IMR-90 (cell line): ENCODE data around the gene BCL2. TPM values are rescaled to one million over a fixed set of nuclear protein-coding genes. Genes with fewer than 3 reads are reported as not detected.

ENCODE experiments used
- ATAC-seq: fragments of 200-7000 bp; cut with Tn5 transposase; 2 replicates; pipeline ENCODE4 v1.9.1; 2020; ENCODE audit warnings: low read depth, mild to moderate bottlenecking, moderate library complexity
- BruUV-seq: library from RNA; stranded (reverse); fragments of 400-500 nt; replicated peaks from 2 replicates; lab custom pipeline; 2021; lab: Mats Ljungman, UMichigan
- CTCF ChIA-PET: fragments of 300-600 bp; formaldehyde crosslinking; extraction: SDS; loops from one replicate; lab custom pipeline; 2021; ENCODE audit warnings: antibody characterized with exemption; lab: Yijun Ruan, JAX
- POLR2A ChIA-PET: fragments of 300-600 bp; sonication (Branson Sonifier 250); formaldehyde crosslinking; loops from one replicate; lab custom pipeline; 2022; ENCODE audit warnings: antibody characterized with exemption; ENCODE audit not compliant: unreplicated experiment; lab: Charles Lee
- DNase-seq: peaks from one replicate; pipeline ENCODE4 v3.0.0; 2013
- H2AFZ ChIP-seq: replicated peaks from 2 replicates; pipeline ENCODE3; 2013; ENCODE audit warnings: low read length, mild to moderate bottlenecking; ENCODE audit not compliant: poor library complexity
- H2AK5ac ChIP-seq: 2 replicates; pipeline ENCODE4 v1.6.1; 2013; ENCODE audit warnings: low read depth, low read length, inconsistent platforms
- H2AK9ac ChIP-seq: replicated peaks from 2 replicates; pipeline ENCODE3; 2013; ENCODE audit warnings: mild to moderate bottlenecking, low read depth, low read length, moderate library complexity; ENCODE audit not compliant: poor library complexity
- H2BK120ac ChIP-seq: 2 replicates; pipeline ENCODE4 v1.6.1; 2013; ENCODE audit warnings: low read depth, low read length, inconsistent platforms
- H2BK15ac ChIP-seq: 3 replicates; pipeline ENCODE4 v1.6.1; 2013; ENCODE audit warnings: low read depth, low read length, inconsistent platforms
- H2BK20ac ChIP-seq: 2 replicates; pipeline ENCODE4 v1.6.1; 2013; ENCODE audit warnings: low read depth, mild to moderate bottlenecking, inconsistent platforms, low read length, moderate library complexity
- H2BK5ac ChIP-seq: 2 replicates; pipeline ENCODE4 v1.6.1; 2013; ENCODE audit warnings: mild to moderate bottlenecking, low read depth, low read length, inconsistent platforms; ENCODE audit not compliant: poor library complexity, severe bottlenecking
- H3K14ac ChIP-seq: replicated peaks from 2 replicates; pipeline ENCODE4 v1.6.1; 2013; ENCODE audit warnings: low read depth, low read length, inconsistent platforms
- H3K18ac ChIP-seq: 2 replicates; pipeline ENCODE4 v1.6.1; 2013; ENCODE audit warnings: low read depth, low read length, control low read depth
- H3K23ac ChIP-seq: 2 replicates; pipeline ENCODE4 v1.6.1; 2013; ENCODE audit warnings: low read depth, low read length, inconsistent platforms
- H3K27ac ChIP-seq: 2 replicates; pipeline ENCODE4 v1.5.1; 2013; ENCODE audit warnings: mild to moderate bottlenecking, control low read depth, low read length; ENCODE audit not compliant: insufficient read depth
- H3K27me3 ChIP-seq: 2 replicates; pipeline ENCODE4 v1.6.1; 2013; ENCODE audit warnings: low read length; ENCODE audit not compliant: control insufficient read depth, insufficient read depth
- H3K36me3 ChIP-seq: 2 replicates; pipeline ENCODE4 v1.6.1; 2013; ENCODE audit warnings: low read length, mixed read lengths; ENCODE audit not compliant: control insufficient read depth, insufficient read depth
- H3K4ac ChIP-seq: 2 replicates; pipeline ENCODE4 v1.6.1; 2013; ENCODE audit warnings: low read depth, low read length, inconsistent platforms
- H3K4me1 ChIP-seq: 2 replicates; pipeline ENCODE4 v1.6.1; 2013; ENCODE audit warnings: low read length, mixed read lengths; ENCODE audit not compliant: control insufficient read depth, insufficient read depth
- H3K4me2 ChIP-seq: 2 replicates; pipeline ENCODE4 v1.6.1; 2013; ENCODE audit warnings: low read depth, mild to moderate bottlenecking, control low read depth, low read length, moderate library complexity
- H3K4me3 ChIP-seq: 2 replicates; pipeline ENCODE4 v1.5.1; 2013; ENCODE audit warnings: low read depth, mild to moderate bottlenecking, control low read depth, low read length, moderate library complexity; ENCODE audit not compliant: insufficient read depth
- H3K56ac ChIP-seq: 2 replicates; pipeline ENCODE4 v1.6.1; 2013; ENCODE audit warnings: low read length, inconsistent platforms; ENCODE audit not compliant: insufficient read depth; ENCODE audit errors: extremely low read depth
- H3K79me1 ChIP-seq, 2 experiments: 2 replicates each; pipeline ENCODE4 v1.6.1; 2013; ENCODE audit warnings: low read length in 2 of 2, inconsistent platforms in 1 of 2, low read depth in 1 of 2
- H3K9ac ChIP-seq: 2 replicates; pipeline ENCODE4 v1.6.1; 2013; ENCODE audit warnings: low read depth, low read length, control low read depth
- H3K9me1 ChIP-seq: 2 replicates; pipeline ENCODE4 v1.6.1; 2013; ENCODE audit warnings: low read length, inconsistent platforms; ENCODE audit not compliant: insufficient read depth
- H3K9me3 ChIP-seq: 2 replicates; pipeline ENCODE4 v1.6.1; 2013; ENCODE audit warnings: low read length; ENCODE audit not compliant: control insufficient read depth, insufficient read depth
- H4K20me1 ChIP-seq: 2 replicates; pipeline ENCODE4 v1.6.1; 2013; ENCODE audit warnings: low read length, inconsistent platforms; ENCODE audit not compliant: insufficient read depth
- H4K5ac ChIP-seq: 2 replicates; pipeline ENCODE4 v1.6.1; 2013; ENCODE audit warnings: mild to moderate bottlenecking, low read depth, low read length, control low read depth
- H4K8ac ChIP-seq, 2 experiments: 2 replicates each; pipeline ENCODE4 v1.6.1; 2013; ENCODE audit warnings: low read depth in 2 of 2, low read length in 2 of 2, control low read depth in 1 of 2, inconsistent platforms in 1 of 2
- H4K91ac ChIP-seq: 2 replicates; pipeline ENCODE4 v1.6.1; 2013; ENCODE audit warnings: low read depth, low read length, inconsistent platforms; ENCODE audit not compliant: insufficient read depth
- BHLHE40 ChIP-seq: fragments of 150-350 bp; IDR thresholded peaks from 2 replicates; pipeline ENCODE4 v1.6.1; 2016; ENCODE audit warnings: mild to moderate bottlenecking, low read depth, low read length
- CHD1 ChIP-seq: IDR thresholded peaks from 2 replicates; pipeline ENCODE4 v1.6.1; 2012; ENCODE audit warnings: low read depth, low read length, improper control_type of control experiment
- ELK1 ChIP-seq: fragments of 150-350 bp; IDR thresholded peaks from 2 replicates; pipeline ENCODE4 v1.6.1; 2016; ENCODE audit warnings: low read depth, mild to moderate bottlenecking, low read length, moderate library complexity, borderline replicate concordance
- MAFK ChIP-seq: IDR thresholded peaks from 2 replicates; pipeline ENCODE4 v1.6.1; 2012; ENCODE audit warnings: low read depth, low read length, improper control_type of control experiment
- MAZ ChIP-seq: IDR thresholded peaks from 2 replicates; pipeline ENCODE4 v1.6.1; 2012; ENCODE audit warnings: low read depth, mild to moderate bottlenecking, low read length, improper control_type of control experiment, moderate library complexity, borderline replicate concordance
- MXI1 ChIP-seq: IDR thresholded peaks from 2 replicates; pipeline ENCODE4 v1.6.1; 2012; ENCODE audit warnings: low read depth, mild to moderate bottlenecking, low read length, moderate library complexity, borderline replicate concordance
- NFE2L2 ChIP-seq: fragments of 150-350 bp; IDR thresholded peaks from 2 replicates; pipeline ENCODE4 v1.6.1; 2016; ENCODE audit warnings: low read depth, mild to moderate bottlenecking, low read length
- POLR2A ChIP-seq: IDR thresholded peaks from 2 replicates; pipeline ENCODE4 v1.6.1; 2012; ENCODE audit warnings: mild to moderate bottlenecking, low read depth, low read length
- RAD21 ChIP-seq: IDR thresholded peaks from 2 replicates; pipeline ENCODE4 v1.6.1; 2012; ENCODE audit warnings: low read length, improper control_type of control experiment
- RCOR1 ChIP-seq: IDR thresholded peaks from 2 replicates; pipeline ENCODE4 v1.6.1; 2012; ENCODE audit warnings: mild to moderate bottlenecking, low read length, improper control_type of control experiment; ENCODE audit not compliant: insufficient replicate concordance
- SMC3 ChIP-seq: fragments of 150-350 bp; IDR thresholded peaks from 2 replicates; pipeline ENCODE4 v1.6.1; 2016; ENCODE audit warnings: low read depth, mild to moderate bottlenecking, antibody characterized with exemption, low read length, moderate library complexity
- WGBS, 2 experiments: methylation state at CpG; one replicate each; pipeline versions ENCODE4 v1.1.5 to v1.1.7; 2013; ENCODE audit warnings: missing lambda C conversion rate in 2 of 2; ENCODE audit not compliant: insufficient read length in 1 of 2; ENCODE audit errors: extremely low coverage in 2 of 2; 5-methylcytosine and 5-hydroxymethylcytosine counted together
- dilution Hi-C: fragments of 300-500 bp; cut with HindIII; formaldehyde crosslinking; loops from one replicate; pipeline ENCODE4 v1.14.3; 2018; ENCODE audit warnings: low sequenced_read_pairs; ENCODE audit not compliant: unreplicated experiment
- in situ Hi-C: fragments of 300-500 bp; cut with MboI; formaldehyde crosslinking; loops from 3 replicates; pipeline ENCODE4 v1.14.3; 2019; ENCODE audit warnings: low sequenced_read_pairs, inconsistent platforms, mixed read lengths
- intact Hi-C: fragments of 100-400 bp; cut with micrococcal nuclease; formaldehyde crosslinking; loops from 2 replicates; pipeline ENCODE4 v1.10.0; 2022
- polyA plus RNA-seq, 3 experiments: library from polyadenylated mRNA; depleted of rRNA; stranded (reverse); fragments of >200 nt; gene quantifications; 2 replicates each; pipeline ENCODE4 v1.2.3, GENCODE V29; 2012; ENCODE audit warnings: low replicate concordance in 1 of 3
- total RNA-seq: library from RNA; depleted of rRNA; stranded (reverse); fragments of >200 nt; gene quantifications from 2 replicates; pipeline ENCODE4 v1.2.3, GENCODE V29; 2012
- TF ChIP-seq, protein P1 (sequence below): conservative IDR thresholded peaks from 2 replicates; pipeline ENCODE4 v1.5.1; 2012; ENCODE audit warnings: mild to moderate bottlenecking, low read depth, low read length, improper control_type of control experiment
- TF ChIP-seq, protein P2 (sequence below): fragments of 150-350 bp; IDR thresholded peaks from 2 replicates; pipeline ENCODE4 v1.6.1; 2017; ENCODE audit warnings: mild to moderate bottlenecking, antibody characterized with exemption, low read length, low read depth

BCL2 gene
- total and polyA plus RNA-seq, 2 of the 4 experiments (the other 2 are of a cell fraction): 0.24 to 0.54 TPM

DNA sequence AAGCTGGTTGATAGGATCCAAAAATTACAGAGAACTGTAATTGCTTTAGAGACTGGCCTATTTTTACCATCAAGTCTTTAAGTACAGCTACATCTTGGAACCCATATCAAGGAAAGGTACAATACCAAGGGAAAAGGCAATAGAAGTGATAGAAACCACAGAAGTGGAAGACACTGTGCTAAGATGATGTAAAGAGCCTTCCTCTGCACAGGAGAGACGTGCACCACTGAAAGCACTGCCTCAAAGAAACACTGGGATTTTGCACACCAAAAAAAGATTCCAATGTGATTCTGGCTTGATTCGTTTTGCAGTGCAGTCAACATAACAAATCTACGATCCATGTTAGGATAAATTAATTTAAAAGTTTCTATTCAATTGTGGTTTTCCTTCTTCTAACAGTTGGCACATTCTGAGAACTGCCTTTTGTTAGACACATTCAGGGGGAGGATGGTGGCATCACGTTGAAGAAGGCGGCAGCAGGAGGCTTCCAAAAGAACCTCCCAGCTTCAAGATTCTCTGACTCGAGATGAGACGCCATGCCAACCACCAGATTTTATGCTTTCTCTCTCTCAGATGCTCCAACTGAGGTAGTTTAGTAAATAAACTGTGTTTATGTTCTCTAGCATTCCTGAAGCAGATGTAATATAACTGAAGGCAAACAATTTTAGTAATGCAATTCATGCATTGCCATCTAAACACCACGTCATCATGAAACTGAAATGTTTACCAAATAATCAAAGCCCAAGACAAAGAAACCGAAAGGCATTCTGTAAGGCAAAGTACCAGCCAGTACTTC lies 102.9 kb downstream of the BCL2 start:
- H4K91ac ChIP-seq: peak overlapping the region; percentile 20; the same call in 1 of the 2 replicates
- WGBS, 2 experiments: no CpG with 5 or more reads among the region's 9 CpGs
- H2AK5ac ChIP-seq: no peak overlapping the region
- peak overlapping the region; percentile 47 for H2BK20ac ChIP-seq
- H3K23ac ChIP-seq: peak overlapping the region; percentile 60; the same call in 1 of the 2 replicates
- dilution Hi-C loops: no loop called here
- peak overlapping the region; percentile 40; the same call in 1 of the 2 replicates for H3K4ac ChIP-seq
- H3K9ac ChIP-seq: no peak overlapping the region
- H2BK5ac ChIP-seq: no peak overlapping the region
- ChIA-PET POLR2A (no interaction called here), CTCF (interaction anchor here (0.6 kb wide), 1 partner anchor 12 kb away, joined by 4 read pairs; no protein-coding TSS in a partner anchor)
- no peak overlapping the region; a peak in 1 of 4 replicates for H4K8ac ChIP-seq
- 0 out of 2 replicates have a peak overlapping the region, but pooled peaks have one; percentile 10 for H3K56ac ChIP-seq
- no peaks in the 10 kb centered on the region for H3K9me3 ChIP-seq
- H3K4me2 ChIP-seq: peak overlapping the region; percentile 78
- H3K14ac ChIP-seq: no peak overlapping the region
- H3K27me3 ChIP-seq: peaks cover 2% of the 10 kb centered on the region
- H3K36me3 ChIP-seq: no peaks in the 10 kb centered on the region
- BruUV-seq: no TSS peak
- peak overlapping the region; percentile 65 for H2BK120ac ChIP-seq
- no peak overlapping the region; the same call in 1 of the 2 replicates for H3K18ac ChIP-seq
- no peak overlapping the region; the same call in 1 of the 2 replicates for H3K27ac ChIP-seq
- H4K20me1 ChIP-seq: no peaks in the 10 kb centered on the region
- H3K79me1 ChIP-seq: no peaks in the 10 kb centered on the region
- in situ Hi-C loops: no loop called here
- H4K5ac ChIP-seq: no peak overlapping the region; the same call in 1 of the 2 replicates
- DNase-seq: no peak
- H2BK15ac ChIP-seq: no peak overlapping the region
- TF ChIP-seq, protein P1, sequence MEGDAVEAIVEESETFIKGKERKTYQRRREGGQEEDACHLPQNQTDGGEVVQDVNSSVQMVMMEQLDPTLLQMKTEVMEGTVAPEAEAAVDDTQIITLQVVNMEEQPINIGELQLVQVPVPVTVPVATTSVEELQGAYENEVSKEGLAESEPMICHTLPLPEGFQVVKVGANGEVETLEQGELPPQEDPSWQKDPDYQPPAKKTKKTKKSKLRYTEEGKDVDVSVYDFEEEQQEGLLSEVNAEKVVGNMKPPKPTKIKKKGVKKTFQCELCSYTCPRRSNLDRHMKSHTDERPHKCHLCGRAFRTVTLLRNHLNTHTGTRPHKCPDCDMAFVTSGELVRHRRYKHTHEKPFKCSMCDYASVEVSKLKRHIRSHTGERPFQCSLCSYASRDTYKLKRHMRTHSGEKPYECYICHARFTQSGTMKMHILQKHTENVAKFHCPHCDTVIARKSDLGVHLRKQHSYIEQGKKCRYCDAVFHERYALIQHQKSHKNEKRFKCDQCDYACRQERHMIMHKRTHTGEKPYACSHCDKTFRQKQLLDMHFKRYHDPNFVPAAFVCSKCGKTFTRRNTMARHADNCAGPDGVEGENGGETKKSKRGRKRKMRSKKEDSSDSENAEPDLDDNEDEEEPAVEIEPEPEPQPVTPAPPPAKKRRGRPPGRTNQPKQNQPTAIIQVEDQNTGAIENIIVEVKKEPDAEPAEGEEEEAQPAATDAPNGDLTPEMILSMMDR: no peak
- TF ChIP-seq CHD1 (no peak), MXI1 (no peak), RCOR1 (no peak), SMC3 (no peak), BHLHE40 (no peak), NFE2L2 (no peak), MAFK (no peak), MAZ (no peak), POLR2A (no peak), RAD21 (no peak), ELK1 (no peak)
- TF ChIP-seq, protein P2, sequence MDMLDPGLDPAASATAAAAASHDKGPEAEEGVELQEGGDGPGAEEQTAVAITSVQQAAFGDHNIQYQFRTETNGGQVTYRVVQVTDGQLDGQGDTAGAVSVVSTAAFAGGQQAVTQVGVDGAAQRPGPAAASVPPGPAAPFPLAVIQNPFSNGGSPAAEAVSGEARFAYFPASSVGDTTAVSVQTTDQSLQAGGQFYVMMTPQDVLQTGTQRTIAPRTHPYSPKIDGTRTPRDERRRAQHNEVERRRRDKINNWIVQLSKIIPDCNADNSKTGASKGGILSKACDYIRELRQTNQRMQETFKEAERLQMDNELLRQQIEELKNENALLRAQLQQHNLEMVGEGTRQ: no peak
- no peak overlapping the region for H2AFZ ChIP-seq
- H2AK9ac ChIP-seq: no peak overlapping the region
- peak; percentile 78 for ATAC-seq
- intact Hi-C loops: no loop called here
- H3K4me3 ChIP-seq: no peak overlapping the region
- peaks cover 6% of the 10 kb centered on the region; the same call in 1 of the 2 replicates for H3K9me1 ChIP-seq
- peaks cover 2% of the 10 kb centered on the region; the same call in 1 of the 2 replicates for H3K4me1 ChIP-seq
